ENCODE results near the gene TYW5. TPM values are rescaled to one million over a fixed set of nuclear protein-coding genes. Genes with fewer than 3 reads are reported as not detected.

TYW5 gene
- total and polyA plus RNA-seq, 12 donors, result 4.6 to 16.9 (median 7.9) TPM

DNA sequence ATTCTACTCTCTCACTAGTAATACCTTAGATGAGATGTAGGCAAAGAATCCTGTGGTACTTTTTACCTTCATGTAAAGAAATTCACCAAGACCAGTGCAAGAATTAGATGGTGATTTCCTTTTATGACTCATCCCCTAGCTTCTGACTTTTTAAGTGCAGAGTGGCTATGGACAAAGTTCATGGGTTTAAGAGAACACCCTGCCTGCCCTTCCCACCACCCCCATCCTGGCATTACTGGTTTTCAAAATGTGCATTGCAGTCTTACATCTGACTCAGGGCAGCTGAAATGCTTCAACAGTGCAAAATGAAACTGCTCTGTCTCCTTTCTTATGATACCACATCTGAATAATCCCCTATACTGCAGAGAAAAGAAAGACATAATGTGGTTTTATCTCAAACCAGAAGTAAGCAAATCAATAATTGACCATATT, 22.7 kb upstream of the TYW5 start:
- no peak for DNase-seq
- Histone ChIP-seq H3K36me3 (replicated peaks in 1 of 2) (no peaks in the 10 kb centered on the region), H3K27ac (no peak overlapping the region), H3K9me3 (replicated peaks in 1 of 3) (no peaks in the 10 kb centered on the region), H3K4me1 (replicated peaks in 1 of 2) (peaks cover 0 to 9% of the 10 kb centered on the region in 2 donors), H3K27me3 (no peaks in the 10 kb centered on the region), H3K4me3 (no peak overlapping the region)
- intact Hi-C loops (cut with DNase I), result loop anchor here in 1 of 2 donors (5.0 kb wide), 1 partner anchor 499 kb away; no protein-coding TSS in a partner anchor
- no peak for TF ChIP-seq POLR2A (IDR thresholded peaks at IDR 0.05)
- TF ChIP-seq, protein P1, sequence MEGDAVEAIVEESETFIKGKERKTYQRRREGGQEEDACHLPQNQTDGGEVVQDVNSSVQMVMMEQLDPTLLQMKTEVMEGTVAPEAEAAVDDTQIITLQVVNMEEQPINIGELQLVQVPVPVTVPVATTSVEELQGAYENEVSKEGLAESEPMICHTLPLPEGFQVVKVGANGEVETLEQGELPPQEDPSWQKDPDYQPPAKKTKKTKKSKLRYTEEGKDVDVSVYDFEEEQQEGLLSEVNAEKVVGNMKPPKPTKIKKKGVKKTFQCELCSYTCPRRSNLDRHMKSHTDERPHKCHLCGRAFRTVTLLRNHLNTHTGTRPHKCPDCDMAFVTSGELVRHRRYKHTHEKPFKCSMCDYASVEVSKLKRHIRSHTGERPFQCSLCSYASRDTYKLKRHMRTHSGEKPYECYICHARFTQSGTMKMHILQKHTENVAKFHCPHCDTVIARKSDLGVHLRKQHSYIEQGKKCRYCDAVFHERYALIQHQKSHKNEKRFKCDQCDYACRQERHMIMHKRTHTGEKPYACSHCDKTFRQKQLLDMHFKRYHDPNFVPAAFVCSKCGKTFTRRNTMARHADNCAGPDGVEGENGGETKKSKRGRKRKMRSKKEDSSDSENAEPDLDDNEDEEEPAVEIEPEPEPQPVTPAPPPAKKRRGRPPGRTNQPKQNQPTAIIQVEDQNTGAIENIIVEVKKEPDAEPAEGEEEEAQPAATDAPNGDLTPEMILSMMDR (IDR thresholded peaks at IDR 0.05), result no peak

DNA sequence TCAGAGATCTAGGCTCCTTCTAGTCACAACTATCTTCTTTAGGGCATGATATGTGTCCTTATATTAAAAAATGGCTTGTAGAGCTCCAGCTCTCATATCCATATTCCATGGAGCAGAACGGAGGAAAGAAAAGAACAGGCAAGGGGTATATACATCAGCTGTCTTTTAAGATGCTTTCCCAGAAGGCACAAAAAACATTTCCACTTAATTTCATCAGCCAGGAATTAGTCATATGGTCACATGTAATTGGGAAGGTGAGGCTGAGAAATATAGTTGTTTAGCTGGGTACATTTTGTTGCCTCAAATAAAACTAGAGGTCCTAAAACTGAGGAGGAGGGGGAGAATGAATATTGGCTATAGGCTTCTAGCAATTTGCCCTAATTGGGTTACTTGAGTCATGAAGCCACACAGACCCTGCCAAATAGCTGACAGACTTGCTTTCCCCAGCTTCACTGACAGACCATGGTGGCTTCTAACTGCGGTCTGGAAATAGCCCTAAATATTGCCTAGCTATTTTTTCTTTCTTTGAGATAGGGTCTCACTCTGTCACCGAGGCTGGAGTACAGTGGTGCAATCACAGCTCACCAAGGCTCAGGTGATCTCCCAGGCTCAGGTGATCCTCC, 20.1 kb upstream of the TYW5 start:
- H3K4me1 ChIP-seq (replicated peaks in 1 of 2), result peaks cover 0 to 9% of the 10 kb centered on the region in 2 donors
- 83 to 93% (median 90%) methylated on average over 3 of the region's 3 CpGs for WGBS, 4 donors
- H3K9me3 ChIP-seq (replicated peaks in 1 of 3), result no peaks in the 10 kb centered on the region
- no peak for TF ChIP-seq POLR2A (IDR thresholded peaks at IDR 0.05)
- TF ChIP-seq, protein P1 (IDR thresholded peaks at IDR 0.05), result no peak
- H3K27me3 ChIP-seq, result no peaks in the 10 kb centered on the region
- no peak overlapping the region for H3K4me3 ChIP-seq
- H3K27ac ChIP-seq, result no peak overlapping the region
- no peaks in the 10 kb centered on the region for H3K36me3 ChIP-seq (replicated peaks in 1 of 2)
- intact Hi-C loops (cut with DNase I), result loop anchor here in 1 of 2 donors (5.0 kb wide), 1 partner anchor 502 kb away; no protein-coding TSS in a partner anchor
- no peak for DNase-seq

DNA sequence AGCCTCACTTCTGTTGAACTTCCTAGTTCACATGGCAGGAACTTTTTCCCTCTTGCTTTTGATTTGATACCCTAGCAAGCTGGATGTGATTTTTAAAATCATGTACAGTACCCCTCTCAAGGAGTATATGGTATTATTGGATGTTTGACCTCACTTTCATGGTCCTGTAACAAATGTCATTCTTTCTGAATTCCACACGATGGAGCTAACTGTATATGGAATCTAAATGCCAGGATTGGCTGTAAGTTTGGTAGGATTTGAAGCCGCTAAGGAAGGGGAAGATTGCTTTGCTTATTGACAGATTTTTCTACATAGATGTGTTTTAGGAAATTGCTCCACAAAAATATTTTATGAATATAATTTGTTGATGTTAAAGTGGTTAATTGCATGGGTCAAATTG, 18.4 kb upstream of the TYW5 start:
- Histone ChIP-seq H3K36me3 (replicated peaks in 1 of 2) (no peaks in the 10 kb centered on the region), H3K4me1 (replicated peaks in 1 of 2) (no peaks in the 10 kb centered on the region), H3K27ac (no peak overlapping the region), H3K27me3 (no peaks in the 10 kb centered on the region), H3K4me3 (no peak overlapping the region), H3K9me3 (replicated peaks in 1 of 3) (no peaks in the 10 kb centered on the region)
- TF ChIP-seq POLR2A (IDR thresholded peaks at IDR 0.05), result no peak
- TF ChIP-seq, protein P1 (IDR thresholded peaks at IDR 0.05), result peak; percentile 12 to 64 (median 58)
- intact Hi-C loops (cut with DNase I), result no loop called here
- 18 to 27% (median 24%) methylated on average over 2 of the region's 2 CpGs for WGBS, 4 donors
- DNase-seq, result no peak

DNA sequence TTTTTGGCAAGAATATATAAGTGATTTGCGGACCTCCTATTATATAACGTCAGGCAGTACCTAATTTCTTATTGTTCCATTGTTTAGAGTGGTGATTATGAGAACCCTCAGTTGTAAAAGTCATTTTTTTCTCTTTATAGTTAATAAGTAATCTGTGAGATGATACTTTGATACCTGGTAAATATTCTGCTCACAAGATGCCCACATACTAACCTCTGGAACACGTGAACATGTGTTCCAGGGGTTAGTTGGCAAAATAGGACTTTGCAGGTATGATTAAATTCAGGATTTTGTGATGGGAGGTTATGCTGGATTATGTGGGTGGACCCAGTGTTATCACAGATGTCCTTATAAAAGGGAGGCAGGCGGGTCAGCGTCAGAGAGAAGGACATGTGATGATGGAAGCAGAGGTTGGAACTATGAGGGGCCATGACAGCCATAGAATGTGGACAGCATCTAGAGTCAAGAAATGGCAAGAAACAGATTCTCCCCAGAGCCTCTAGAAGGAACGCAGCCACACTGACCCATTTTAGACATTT, 16.9 kb upstream of the TYW5 start:
- H3K9me3 ChIP-seq (replicated peaks in 1 of 3), result no peaks in the 10 kb centered on the region
- TF ChIP-seq, protein P1 (IDR thresholded peaks at IDR 0.05), result no peak
- TF ChIP-seq POLR2A (IDR thresholded peaks at IDR 0.05), result no peak
- DNase-seq, result no peak
- 82 to 92% (median 87%) methylated on average over 6 of the region's 6 CpGs for WGBS, 4 donors
- H3K4me1 ChIP-seq (replicated peaks in 1 of 2), result no peaks in the 10 kb centered on the region
- intact Hi-C loops (cut with DNase I), result no loop called here
- no peak overlapping the region for H3K4me3 ChIP-seq
- no peaks in the 10 kb centered on the region for H3K36me3 ChIP-seq (replicated peaks in 1 of 2)
- no peak overlapping the region for H3K27ac ChIP-seq
- no peaks in the 10 kb centered on the region for H3K27me3 ChIP-seq
